ENCODE results near the gene SNX30. TPM values are rescaled to one million over a fixed set of nuclear protein-coding genes. Genes with fewer than 3 reads are reported as not detected.

SNX30 gene
- total and polyA plus RNA-seq, 7 donors: 6.4 to 16.4 (median 8.9) TPM

DNA sequence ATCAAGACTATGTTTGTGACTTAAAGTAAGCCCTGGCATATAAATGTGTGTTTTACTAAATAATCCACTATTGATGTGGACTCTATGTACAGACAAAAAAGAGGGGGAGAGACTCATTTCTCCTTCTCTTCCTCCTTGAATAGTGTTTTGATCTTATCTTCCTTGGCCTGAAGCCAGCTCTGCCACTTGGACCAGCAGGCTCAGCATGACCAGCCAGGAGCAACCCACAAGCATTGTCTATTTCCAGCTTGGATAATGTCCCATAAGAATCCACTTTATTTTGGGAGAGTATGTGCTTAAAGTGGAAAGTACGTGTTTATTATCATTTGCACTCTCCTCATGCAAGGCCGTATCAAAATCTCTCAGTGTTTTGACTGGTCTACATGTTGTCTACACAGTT is 164.0 kb downstream of the SNX30 start:
- WGBS, 2 donors: 81 to 85% methylated on average over 2 of the region's 2 CpGs
- H3K27me3 ChIP-seq: no peaks in the 10 kb centered on the region
- no peaks in the 10 kb centered on the region for H3K4me1 ChIP-seq
- DNase-seq: no peak
- no peaks in the 10 kb centered on the region for H3K36me3 ChIP-seq
- no peak overlapping the region for H3K27ac ChIP-seq
- no peak overlapping the region for H3K4me3 ChIP-seq
- H3K9me3 ChIP-seq: no peaks in the 10 kb centered on the region
- intact Hi-C loops (cut with DNase I): no loop called here
- TF ChIP-seq POLR2A (IDR thresholded peaks at IDR 0.05): no peak
- TF ChIP-seq CTCF (IDR thresholded peaks at IDR 0.05): no peak
- no peak for TF ChIP-seq EP300 (IDR thresholded peaks at IDR 0.05)
- no peak for TF ChIP-seq POLR2AphosphoS5 (IDR thresholded peaks at IDR 0.05)

- H3K4me3 ChIP-seq: no peak overlapping the region
- no peak overlapping the region for H3K27ac ChIP-seq
- no peaks in the 10 kb centered on the region for H3K27me3 ChIP-seq
- no peaks in the 10 kb centered on the region for H3K4me1 ChIP-seq
- no peak for DNase-seq
- no peaks in the 10 kb centered on the region for H3K9me3 ChIP-seq
- WGBS, 2 donors: 23 to 71% methylated on average over 1 of the region's 1 CpG
- H3K36me3 ChIP-seq: no peaks in the 10 kb centered on the region
- intact Hi-C loops (cut with DNase I): no loop called here
- no peak for TF ChIP-seq CTCF (IDR thresholded peaks at IDR 0.05)
Measured at GRCh38 chr9:112917047-112917986, 166.8 kb downstream of the SNX30 start.

DNA sequence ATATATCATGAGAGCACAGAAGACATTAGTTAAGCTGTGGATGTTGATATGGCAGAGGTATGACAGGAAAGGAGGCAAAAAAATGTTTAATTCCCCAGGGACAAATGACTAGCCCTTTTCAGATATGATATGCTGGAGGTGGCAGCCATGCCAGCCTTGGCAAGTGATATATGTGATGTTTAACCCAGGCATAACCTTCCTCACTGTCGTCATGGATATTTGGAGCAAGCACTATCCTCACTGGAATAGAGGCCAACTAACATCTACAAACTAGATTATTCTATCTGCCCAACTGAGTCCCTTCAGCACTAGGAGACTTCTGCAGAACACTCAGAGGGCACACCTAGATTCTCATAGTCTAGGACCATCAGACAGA is 167.4 kb downstream of the SNX30 start:
- TF ChIP-seq EP300 (IDR thresholded peaks at IDR 0.05) (no peak), CTCF (IDR thresholded peaks at IDR 0.05) (no peak), POLR2AphosphoS5 (IDR thresholded peaks at IDR 0.05) (no peak), POLR2A (IDR thresholded peaks at IDR 0.05) (no peak)
- Histone ChIP-seq H3K36me3 (no peaks in the 10 kb centered on the region), H3K9me3 (no peaks in the 10 kb centered on the region), H3K4me1 (no peaks in the 10 kb centered on the region), H3K27me3 (no peaks in the 10 kb centered on the region), H3K4me3 (no peak overlapping the region), H3K27ac (no peak overlapping the region)
- intact Hi-C loops (cut with DNase I): no loop called here
- no peak for DNase-seq
- WGBS, 2 donors: 19 to 58% methylated on average over 1 of the region's 1 CpG

GRCh38 chr9:112921549-112921948 is 171.0 kb downstream of the SNX30 start:
- 21 to 25% methylated on average over 3 of the region's 3 CpGs for WGBS, 2 donors
- intact Hi-C loops (cut with DNase I): no loop called here
- DNase-seq: no peak
- Histone ChIP-seq H3K9me3 (no peaks in the 10 kb centered on the region), H3K4me3 (no peak overlapping the region), H3K4me1 (no peaks in the 10 kb centered on the region), H3K27ac (no peak overlapping the region), H3K36me3 (no peaks in the 10 kb centered on the region), H3K27me3 (no peaks in the 10 kb centered on the region)
- TF ChIP-seq POLR2A (IDR thresholded peaks at IDR 0.05): no peak
- no peak for TF ChIP-seq CTCF (IDR thresholded peaks at IDR 0.05)
- no peak for TF ChIP-seq EP300 (IDR thresholded peaks at IDR 0.05)
- no peak for TF ChIP-seq POLR2AphosphoS5 (IDR thresholded peaks at IDR 0.05)

Other genes starting within 250 kb of the SNX30 start
- gene INIP, start 32.6 kb upstream of the SNX30 start, total RNA-seq: 10 to 100 TPM; 10.0 to 16.8 (median 12.3) TPM
- 10 to 100 TPM; 12.6 to 28.4 (median 19.6) TPM for gene INIP, start 32.6 kb upstream of the SNX30 start, polyA plus RNA-seq
- under 1 TPM in 1 of 4 donors, not detected in 3; 0.36 TPM for gene SLC46A2, start 140.1 kb downstream of the SNX30 start, total RNA-seq
- under 1 TPM in 1 of 3 donors, not detected in 2; 0.07 TPM for gene SLC46A2, start 140.1 kb downstream of the SNX30 start, polyA plus RNA-seq

All from sigmoid colon (tissue), 7 donors.